Measurements from ENCODE around the gene CARMIL1. TPM values are rescaled to one million over a fixed set of nuclear protein-coding genes. Genes with fewer than 3 reads are reported as not detected.

CARMIL1 gene
- total RNA-seq, 1 donor from 2014 or later = 21.7 TPM

DNA sequence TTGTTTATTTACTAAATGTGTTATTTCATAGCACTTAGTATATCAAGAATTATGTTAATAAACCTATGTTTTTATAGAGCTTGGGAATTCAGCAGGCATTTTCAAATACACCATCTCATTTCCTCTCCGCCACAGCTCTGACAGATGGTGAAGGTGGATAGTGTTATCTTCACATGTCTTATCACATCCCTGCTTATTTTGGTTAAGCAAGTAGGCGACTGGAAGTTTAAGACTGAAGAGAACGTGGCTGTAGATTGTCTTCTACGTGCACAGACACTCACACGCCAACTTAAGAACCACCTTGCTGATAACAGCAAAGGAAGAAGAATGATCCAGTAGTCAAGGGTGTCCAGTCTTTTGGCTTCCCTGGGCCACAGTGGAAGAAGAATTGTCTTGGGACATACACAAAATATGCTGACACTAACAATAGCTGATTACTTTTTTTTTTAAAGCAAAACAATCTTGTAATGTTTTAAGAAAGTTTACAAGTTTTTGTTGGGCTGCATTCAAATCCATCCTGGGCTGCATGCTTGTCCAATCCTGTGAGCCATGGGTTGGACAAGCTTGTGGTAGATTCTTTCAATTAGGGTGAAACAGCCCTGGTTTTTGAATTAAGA, 329.5 kb downstream of the CARMIL1 start:
- DNase-seq (ENCODE audit: low spot score) = no peak

DNA sequence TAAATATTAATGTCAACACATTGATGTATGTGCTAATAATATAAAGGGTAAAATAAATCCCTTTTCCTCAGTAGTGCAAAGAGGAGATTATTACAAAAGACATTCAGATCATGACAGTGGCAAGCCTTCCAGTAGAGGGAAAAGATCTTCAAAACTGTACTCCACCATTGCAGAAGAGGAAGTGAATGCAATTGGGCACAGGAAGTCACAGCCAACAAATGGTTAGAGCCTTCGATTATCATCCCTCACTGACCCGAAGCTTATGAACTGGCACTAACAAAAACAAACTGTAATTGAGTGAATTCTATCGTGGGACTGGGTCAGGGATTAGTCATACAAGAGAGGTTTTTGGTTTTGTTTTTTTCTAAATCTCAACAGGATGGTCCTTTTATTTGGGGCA, 333.5 kb downstream of the CARMIL1 start:
- no peak for DNase-seq (ENCODE audit: low spot score)

DNA sequence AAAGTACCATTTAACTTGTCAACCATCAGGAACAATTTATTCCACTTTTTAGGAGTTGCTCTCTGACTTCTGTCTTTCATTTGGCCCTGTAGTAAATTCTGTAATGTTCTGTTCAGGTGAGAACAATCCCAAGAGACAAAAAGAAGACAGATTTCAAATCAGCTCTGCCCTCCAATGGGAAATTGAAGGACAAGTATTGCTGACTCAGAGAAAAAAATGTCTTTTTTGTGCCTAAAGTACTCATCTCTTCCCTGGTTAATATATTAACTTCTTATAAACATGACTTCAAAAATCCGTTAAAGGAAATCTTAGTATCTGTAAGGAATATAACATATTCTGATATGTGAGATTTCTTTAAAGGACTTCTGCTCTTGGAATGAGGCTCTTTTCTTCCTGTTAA, 334.2 kb downstream of the CARMIL1 start:
- DNase-seq (ENCODE audit: low spot score) = no peak

DNA sequence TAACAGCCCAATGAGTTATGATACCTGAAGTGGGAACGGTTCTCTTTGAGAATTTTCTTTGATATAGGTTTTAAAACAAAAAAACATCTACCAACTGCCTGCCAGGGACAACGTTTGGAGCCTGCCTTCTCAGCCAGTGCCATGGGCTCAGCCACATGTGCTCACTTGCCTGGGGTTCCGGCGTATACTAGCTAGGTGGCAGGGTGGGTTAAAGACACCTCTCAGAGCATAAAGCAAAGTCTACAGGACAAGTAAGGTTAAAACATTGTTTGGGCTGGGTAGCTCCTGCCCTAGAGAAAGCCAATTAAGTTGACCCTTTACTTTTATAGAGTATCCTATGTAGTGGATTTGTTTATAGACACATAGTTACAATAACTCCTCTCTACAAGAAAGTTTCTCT, 334.9 kb downstream of the CARMIL1 start:
- no peak for DNase-seq (ENCODE audit: low spot score)

DNA sequence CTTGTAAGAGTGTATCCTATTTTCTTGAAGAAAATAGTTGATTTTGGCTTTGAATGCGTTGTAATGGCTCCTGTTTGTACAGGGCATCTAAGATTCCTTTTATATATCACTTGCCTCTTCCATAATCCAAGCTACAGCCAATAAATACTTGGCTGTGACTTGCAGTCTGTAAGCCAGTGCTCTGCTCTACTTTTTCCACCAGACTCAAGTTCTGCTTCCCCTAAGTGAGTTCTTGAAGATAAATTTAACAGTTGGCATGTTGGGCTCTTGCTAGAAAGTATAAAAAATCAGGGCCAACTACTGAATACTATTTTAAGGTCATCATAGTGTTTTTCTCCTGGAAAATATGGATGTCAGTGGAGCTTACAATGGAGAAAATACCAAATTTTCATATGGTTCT, 336.3 kb downstream of the CARMIL1 start:
- DNase-seq (ENCODE audit: low spot score) = no peak

DNA sequence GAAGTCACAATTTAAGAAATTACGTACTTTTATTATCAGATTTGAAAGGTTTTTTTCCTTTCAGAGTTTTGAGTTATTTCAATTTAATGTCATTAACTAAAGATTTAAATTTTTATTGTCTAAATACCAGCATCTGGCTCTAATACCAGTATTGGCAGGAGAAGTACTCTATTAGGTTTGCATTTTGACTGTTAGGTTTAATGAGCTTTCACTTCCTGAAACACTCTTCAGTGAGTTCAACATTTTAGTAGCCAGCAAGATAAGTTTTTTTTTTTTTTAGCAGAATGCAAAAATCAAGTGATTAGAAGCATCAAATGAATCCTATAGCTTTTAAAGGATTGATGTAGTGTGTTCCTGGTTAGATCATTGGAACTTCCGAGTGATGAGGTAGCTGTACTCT, 338.8 kb downstream of the CARMIL1 start:
- DNase-seq (ENCODE audit: low spot score) = no peak

DNA sequence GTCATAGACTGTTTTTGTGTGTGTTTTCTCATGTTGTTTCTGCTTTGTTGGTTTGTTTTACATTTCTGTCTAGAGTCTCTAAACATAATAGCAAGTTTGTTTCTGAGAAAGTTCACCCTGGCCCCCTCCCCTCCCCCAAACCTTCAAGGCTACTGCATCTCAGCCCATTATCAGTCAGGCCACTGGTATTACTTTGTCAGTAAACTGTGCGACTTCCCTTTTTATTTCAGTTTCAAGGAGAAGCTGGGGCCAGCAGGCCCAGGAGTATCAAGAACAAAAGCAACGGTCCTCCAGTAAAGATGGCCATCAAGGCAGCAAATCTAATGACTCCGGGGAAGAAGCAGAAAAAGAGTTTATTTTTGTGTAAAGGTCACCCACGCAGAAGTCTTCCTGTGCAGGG, 340.0 kb downstream of the CARMIL1 start:
- no peak for DNase-seq (ENCODE audit: low spot score)

DNA sequence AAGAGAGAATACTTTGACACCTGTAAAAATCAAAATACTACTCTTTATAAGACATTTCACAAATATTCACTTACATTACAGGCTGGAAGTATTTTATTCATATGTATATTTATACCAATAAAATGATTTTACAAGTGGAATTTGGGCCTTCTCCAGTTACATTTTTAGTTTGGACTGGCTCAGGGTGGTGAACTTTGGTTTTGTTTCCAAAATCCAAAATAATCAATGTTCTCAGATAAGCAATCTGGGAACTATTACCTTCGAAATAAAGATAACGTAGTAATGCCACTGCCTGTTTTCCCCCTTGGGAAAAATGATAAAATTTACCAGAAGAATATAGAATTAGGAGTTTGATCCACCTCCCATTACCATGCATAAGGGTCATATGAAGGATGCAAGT, 341.2 kb downstream of the CARMIL1 start:
- DNase-seq (ENCODE audit: low spot score) = no peak

DNA sequence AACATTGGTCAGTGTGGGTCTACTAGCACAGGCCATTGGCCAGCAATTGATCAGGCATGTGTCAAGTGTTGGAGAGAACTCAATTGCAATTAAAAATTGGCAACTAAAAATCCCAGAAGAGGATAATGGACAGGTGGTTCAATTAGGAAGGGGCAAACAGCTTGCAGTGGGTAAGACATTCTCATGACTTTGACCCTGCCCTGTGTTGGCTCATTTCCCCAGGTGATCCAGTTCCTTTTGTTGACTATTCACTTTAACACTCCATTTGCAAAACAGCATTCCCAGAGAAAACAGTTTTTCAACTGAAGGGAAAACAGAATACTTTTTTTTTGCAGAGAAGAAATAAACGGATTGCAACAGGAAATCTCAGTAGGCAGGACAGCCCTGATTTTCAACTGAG, 343.9 kb downstream of the CARMIL1 start:
- DNase-seq (ENCODE audit: low spot score) = no peak

DNA sequence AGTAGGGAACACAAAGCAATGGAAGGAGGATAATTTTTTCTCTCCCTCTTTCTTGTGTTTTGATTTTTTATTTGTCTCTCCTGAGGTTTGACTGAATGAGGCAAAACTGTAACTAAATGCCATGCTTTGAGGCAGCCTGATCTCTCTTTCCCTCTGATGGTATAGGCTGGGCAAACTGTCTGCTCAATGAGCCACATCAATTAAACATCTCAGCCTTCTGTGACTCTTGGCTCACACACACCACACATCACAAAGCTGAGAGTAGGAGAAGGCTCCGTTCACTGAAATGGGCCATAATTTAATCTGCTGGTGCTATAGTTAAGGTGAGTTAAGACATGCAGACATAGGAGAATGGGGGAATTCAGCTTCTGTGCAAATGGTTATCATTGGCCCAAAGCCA, 344.7 kb downstream of the CARMIL1 start:
- DNase-seq (ENCODE audit: low spot score) = no peak

DNA sequence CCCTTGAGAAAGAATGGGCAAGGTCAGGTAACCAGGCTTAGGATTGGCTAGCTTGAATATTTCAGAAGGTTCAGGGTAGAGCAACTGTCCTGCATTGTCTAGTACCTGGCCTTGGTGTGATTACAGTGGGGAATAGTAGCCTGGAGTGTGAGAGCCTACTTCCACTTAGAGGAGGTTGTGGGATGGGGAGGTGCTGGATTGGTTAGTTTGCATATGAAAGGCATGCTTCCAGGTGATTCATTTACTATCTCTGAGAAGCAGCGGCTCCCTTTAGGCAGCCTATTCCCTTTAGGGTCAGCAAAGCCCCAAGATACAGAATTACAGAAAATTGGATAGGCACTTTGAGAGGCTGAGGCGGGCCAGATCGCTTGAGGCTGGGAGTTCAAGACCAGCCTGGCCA, 347.8 kb downstream of the CARMIL1 start:
- DNase-seq (ENCODE audit: low spot score) = no peak

DNA sequence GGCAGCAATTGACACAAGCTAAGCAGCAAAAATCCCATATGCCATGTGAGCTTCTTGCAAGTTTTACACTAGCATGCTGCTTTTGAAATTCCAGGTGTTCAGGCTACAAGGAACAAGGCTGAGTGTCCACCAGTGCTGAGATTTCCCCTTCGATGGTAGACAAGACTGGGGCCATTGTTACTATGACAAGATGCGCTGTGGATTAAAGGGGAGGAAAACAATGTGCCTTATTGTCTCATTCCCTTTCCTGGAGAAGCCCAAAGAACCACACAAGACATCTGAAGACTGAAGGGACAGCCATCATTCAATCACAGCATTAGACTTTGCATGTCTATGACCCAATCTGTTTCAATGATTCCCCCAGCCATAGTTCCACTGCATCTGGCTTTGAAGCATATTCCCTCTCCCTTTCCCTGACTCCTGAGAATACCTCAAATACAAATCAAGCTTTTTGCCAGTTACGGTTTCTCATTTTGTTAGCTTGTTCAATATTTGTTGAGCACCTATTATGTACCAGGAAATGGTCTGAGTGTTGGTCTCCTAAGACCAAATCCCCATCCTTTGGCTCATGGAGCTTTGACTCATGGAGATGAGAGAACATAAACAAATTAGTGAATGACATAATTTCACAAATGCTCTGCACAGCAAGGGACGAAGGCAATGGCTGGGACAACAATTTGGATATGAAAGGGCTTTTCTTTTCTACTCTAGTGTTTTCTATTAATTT, 349.5 kb downstream of the CARMIL1 start:
- DNase-seq (ENCODE audit: low spot score) = no peak

DNA sequence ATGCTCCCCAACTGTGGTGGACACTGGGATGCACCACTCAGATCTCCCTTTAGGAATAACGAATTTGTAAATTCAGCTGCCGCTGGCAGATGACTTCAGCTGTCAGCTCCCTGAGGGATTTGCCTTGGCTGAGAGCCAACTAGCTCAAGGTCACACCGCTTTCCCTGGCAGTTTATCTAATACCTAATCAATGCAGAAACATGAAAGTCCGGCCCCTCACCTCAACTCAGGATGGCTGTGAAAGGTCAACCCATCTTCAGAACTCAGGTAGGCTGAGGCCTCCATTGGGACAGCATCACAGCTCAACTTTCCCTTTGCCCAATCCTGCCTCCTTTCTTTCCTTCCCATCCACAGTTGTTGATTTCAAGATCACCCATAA, 350.0 kb downstream of the CARMIL1 start:
- no peak for DNase-seq (ENCODE audit: low spot score)

DNA sequence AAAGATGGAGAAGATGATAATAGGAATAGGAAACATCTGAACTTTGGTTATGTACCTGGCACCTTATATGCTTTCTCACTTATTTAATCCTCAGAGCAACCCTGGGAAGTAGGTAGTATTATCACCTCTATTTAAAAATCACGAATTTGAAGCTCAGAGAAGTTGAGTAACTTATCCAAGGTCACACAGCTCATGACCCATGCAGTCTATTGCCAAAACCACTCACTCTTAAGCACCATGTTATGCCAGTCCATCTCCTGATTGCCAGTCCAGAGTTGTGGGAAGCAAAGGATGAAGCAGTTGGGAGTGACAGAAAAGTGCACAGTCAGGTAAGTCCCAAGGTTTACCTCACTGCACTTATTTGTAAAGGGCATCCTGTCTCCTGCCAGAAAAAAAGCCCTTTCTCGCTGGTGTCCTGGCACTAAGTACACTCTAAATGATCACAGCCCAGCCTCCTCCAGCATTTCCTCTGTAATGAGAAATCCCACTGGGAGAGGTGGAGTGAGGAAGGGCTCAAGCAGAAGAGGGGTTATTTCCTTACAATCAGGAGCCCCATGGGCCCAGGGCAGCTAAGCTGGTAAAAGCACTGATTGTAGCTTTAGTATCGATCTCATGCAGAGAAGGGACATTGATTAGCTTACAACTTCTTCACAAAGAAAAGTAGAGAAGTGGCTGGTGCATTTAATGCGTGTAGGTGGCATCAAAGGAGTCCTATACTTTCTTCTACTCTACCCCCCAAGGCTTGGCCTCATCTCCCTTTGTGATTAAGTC, 351.5 kb downstream of the CARMIL1 start:
- DNase-seq (ENCODE audit: low spot score) = no peak

DNA sequence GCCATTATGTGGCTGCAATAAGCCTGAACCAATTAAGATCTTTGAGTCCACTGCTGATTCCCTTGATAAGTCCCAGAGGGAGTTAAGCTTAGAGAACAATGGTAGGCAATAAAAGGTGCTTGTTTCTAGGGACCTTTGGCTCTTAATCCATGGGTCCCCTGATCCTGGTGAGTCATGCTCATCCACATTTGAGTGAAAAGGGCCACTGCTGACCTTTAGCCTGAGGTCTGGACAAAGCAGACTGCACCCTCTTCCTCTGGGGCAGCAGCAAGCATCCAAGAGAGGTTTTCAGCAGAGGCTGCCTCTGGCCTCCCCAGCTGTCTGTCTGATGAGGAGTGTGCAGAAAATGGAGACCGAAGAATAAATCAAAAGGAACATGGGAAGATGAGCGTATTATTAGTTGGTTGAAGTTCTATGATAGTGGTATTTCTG, 356.7 kb downstream of the CARMIL1 start:
- DNase-seq (ENCODE audit: low spot score) = no peak

DNA sequence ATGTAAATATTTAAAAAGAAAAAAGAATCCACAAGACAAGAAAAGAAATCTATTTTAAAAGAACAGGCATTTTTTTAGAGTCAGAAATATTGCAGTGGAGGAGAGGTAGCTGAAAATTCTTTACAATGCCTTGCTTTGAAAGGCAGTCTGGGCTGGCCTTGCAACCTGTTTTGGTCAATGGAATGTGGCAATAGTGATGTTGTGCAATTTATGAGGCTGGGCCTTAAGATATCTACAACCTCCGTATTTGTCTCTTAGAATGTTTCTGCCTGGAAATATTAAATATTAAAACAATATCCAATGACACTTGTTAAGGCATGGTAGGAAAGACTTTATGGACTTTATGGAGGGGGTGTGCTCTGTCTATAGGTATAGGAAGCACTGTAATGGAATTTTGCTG, 358.0 kb downstream of the CARMIL1 start:
- DNase-seq (ENCODE audit: low spot score) = no peak

DNA sequence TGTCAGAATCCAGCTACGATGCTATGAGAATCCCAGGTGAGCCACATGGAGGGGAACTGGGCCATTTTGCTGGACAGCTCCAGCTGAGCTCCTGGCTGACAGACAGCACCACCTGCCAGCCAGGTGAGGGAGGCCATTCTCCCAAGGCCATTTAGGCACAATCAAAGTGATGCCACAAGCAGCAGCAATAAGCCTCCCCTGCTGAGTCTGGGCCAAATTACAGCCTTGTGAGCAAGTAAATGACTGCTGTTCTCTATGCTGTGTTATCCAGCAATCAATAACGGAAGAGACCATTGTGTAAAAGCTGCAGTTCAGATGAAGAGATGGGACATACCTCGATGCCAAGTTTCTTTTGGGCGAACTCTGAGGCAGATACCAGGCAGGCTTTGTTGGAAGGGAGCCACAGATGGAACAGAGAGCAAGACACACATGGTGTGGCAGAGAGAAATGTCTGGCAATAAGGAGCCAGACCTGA, 358.8 kb downstream of the CARMIL1 start:
- no peak for DNase-seq (ENCODE audit: low spot score)

DNA sequence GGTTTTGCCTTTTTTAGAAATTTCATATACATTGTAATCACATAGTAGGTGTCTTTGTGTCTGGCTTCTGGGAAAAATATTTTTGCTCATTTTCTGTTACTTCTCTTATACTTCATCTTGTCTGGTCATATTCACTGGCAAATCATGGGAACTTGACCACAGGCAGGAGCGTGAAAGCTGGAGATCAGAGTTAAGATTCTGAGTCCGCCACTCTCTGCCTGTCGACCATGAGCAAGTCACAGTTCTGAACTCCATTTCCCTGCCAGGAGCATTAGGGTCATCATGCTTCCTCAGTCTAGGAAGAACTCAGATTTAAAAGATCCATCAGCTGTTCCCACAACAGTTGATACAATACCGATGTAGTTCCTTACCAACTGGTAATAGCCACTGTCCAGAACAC, 360.5 kb downstream of the CARMIL1 start:
- DNase-seq (ENCODE audit: low spot score) = no peak

DNA sequence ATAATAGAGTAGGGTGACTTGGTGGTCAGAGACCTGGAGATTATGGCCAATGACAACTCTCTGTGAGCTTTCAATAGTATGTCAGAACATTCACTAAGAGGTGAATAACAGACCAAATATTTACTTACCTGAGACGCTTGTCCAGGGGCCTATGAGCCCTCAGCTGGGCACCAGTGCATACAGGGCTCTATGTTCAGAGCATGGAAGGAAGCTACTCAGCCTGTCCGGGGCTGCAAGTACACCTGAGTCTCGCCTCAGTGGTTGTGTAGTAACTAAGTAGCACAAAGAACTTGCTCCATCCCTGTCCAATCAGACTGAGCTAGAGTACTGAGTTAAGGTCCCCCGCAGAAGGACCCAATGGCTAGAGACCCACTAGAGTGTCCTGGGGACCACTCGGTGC, 361.3 kb downstream of the CARMIL1 start:
- DNase-seq (ENCODE audit: low spot score) = no peak

DNA sequence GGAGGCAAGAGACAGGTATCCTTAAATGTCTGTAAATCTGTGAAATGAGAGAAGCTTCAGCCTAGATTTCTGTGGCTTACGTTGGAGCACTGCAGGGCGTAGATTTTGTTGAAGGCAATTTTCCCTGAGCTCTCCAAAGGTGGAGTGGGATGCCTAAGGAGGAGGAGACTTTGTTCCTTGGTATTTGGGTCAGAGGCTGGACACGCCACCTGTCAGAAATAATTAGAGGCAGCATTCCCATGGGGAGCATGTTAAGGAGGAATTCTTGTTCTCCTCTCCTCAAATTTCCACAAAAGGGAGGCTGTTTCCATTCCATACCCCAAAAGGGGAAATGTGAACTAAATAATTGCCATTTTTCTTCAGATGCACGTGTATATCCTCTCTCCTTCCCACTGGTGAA, 361.7 kb downstream of the CARMIL1 start:
- DNase-seq (ENCODE audit: low spot score) = no peak

DNA sequence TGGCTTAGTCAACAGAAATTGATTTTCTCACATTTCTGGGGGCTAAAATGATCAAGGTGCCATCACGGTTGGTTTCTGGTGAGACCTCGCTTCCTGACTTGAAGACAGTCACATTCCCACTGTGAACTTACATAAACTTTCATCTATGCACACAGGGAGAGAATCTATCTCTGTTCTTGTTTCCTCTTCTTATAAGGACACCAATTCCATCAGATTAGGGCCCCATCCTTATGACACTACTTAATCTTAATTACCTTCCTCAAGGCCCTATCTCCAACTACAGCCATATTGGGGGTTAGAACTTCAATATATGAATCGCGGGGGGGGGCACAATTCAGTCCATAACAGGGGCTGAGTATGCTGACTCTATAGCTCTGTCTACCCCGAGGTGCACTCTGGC, 362.2 kb downstream of the CARMIL1 start:
- DNase-seq (ENCODE audit: low spot score) = no peak

DNA sequence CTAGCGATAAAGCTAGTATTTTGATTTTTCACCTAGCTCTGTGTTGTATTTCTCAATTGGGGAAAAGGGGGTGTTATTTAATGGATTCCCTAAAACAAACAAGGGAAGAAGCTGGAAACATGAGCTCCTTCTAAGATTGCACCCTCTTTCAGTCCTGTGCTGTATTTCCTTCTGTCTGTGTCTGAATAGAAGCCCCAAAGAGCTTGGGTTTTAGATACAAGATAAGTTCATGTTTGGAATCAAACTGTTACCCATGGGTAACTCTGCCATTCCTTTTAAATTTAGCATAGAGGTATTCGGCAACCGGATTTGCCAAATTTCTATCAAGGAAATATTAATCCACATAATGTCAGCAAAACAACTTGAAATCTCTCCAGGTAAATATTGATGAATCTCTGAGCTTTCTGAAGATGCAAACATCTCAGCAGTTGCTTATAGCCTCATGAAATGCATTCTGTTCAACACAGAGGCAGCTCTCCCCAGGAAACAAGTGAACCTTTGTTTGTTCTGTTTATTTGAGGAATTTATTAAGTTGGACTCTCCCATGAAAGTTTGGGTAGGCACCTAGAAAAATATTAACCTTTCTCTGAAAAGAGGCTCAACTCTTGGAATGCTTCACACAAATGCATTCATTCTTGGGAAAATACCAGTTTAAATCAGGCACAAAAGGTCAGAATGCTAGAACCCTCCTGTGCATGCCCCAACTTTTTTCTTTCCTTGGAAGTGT, 362.9 kb downstream of the CARMIL1 start:
- DNase-seq (ENCODE audit: low spot score) = no peak
